Testis (tissue), 3 donors: Measurements from ENCODE around the gene PTCD2. TPM values are rescaled to one million over a fixed set of nuclear protein-coding genes. Genes with fewer than 3 reads are reported as not detected.
"Not testable (repeated sequence)": the region's sequence is repeated elsewhere in the genome, so short reads cannot be mapped to it uniquely, and the experiment has no call there.

ENCODE experiments used
- DNase-seq: peaks from one replicate; pipeline ENCODE4 v3.0.0-alpha.2; 2019
- H3K27ac ChIP-seq, 2 donors: fragments of 200-600 bp; sonication (generic); one replicate each; pipeline ENCODE4 v1.5.1; 2019
- H3K27me3 ChIP-seq: fragments of 200-600 bp; sonication (generic); one replicate; pipeline ENCODE4 v1.5.1; 2019
- H3K36me3 ChIP-seq: fragments of 200-600 bp; sonication (generic); one replicate; pipeline ENCODE4 v1.5.1; 2017; ENCODE audit warnings: low read depth; ENCODE audit errors: missing control alignments
- H3K4me1 ChIP-seq: fragments of 200-600 bp; sonication (generic); one replicate; pipeline ENCODE4 v1.5.1; 2019
- H3K4me3 ChIP-seq, 2 donors: fragments of 200-600 bp; sonication (generic); one replicate each; pipeline ENCODE4 v1.5.1; 2017 to 2019
- H3K9me3 ChIP-seq: fragments of 200-600 bp; sonication (generic); one replicate; pipeline ENCODE4 v1.5.1; 2017
- POLR2A ChIP-seq: fragments of 450-650 bp; IDR thresholded peaks from one replicate; pipeline ENCODE4 v1.6.1; 2017; ENCODE audit warnings: antibody characterized with exemption, mild to moderate bottlenecking, moderate library complexity
- WGBS, 2 donors: methylation state at CpG; one replicate each; pipeline ENCODE4 v1.1.5; 2018; 5-methylcytosine and 5-hydroxymethylcytosine counted together
- intact Hi-C: fragments of 100-400 bp; cut with DNase I; formaldehyde crosslinking; loops from one replicate; pipeline ENCODE4 v1.15.1; 2023; ENCODE audit warnings: low total_unique reads
- polyA plus RNA-seq: library from polyadenylated mRNA; stranded (reverse); fragments of 350-450 nt; fragmentation: Illumina TruSeq; extraction: RNeasy Lipid Tissue Mini Kit (QIAGEN cat#74804); gene quantifications from one replicate; pipeline ENCODE4 v1.2.3, GENCODE V29; 2014; ENCODE audit warnings: low read depth, low replicate concordance; ENCODE audit not compliant: insufficient read depth
- total RNA-seq, 2 donors: library from RNA; depleted of rRNA; stranded (reverse); fragments of >200 nt; gene quantifications; one replicate each; pipeline ENCODE4 v1.2.3, GENCODE V29; 2016
- TF ChIP-seq, protein P1 (sequence below), 3 experiments: fragments of 450-650 bp in 2 of 3; fragments of 200-600 bp in 1 of 3; sonication (generic) in 1 of 3; IDR thresholded peaks; one replicate each; pipeline ENCODE4 v1.5.1; 2016 to 2019; ENCODE audit warnings: antibody characterized with exemption in 3 of 3, mild to moderate bottlenecking in 2 of 3, moderate library complexity in 1 of 3

The PTCD2 gene
- total and polyA plus RNA-seq, 3 donors from 2014 or later, result 4.9 to 9.0 (median 8.2) TPM

DNA sequence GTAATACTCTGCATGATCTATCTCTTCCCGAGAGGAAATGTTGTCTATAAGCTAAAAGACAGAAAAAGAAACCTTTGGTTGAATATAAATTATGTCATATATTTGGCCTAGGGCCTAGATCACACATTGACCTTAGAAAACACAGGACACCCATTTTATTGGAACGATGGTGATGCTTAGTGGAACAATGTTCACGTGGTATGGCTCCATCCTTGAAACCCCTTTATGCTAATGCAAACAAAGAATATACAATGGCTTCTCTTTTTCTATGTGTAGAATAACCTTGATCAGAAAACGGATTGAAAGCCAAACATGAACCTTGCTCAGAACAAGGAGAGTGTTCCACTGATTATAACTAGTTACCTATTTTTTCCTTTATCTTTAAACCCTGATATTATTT is 24.6 kb upstream of the PTCD2 start:
- Histone ChIP-seq H3K4me3 (no peak overlapping the region), H3K27ac (no peak overlapping the region), H3K4me1 (no peaks in the 10 kb centered on the region), H3K9me3 (no peaks in the 10 kb centered on the region), H3K36me3 (no peaks in the 10 kb centered on the region), H3K27me3 (no peaks in the 10 kb centered on the region)
- DNase-seq, result no peak
- TF ChIP-seq, protein P1, sequence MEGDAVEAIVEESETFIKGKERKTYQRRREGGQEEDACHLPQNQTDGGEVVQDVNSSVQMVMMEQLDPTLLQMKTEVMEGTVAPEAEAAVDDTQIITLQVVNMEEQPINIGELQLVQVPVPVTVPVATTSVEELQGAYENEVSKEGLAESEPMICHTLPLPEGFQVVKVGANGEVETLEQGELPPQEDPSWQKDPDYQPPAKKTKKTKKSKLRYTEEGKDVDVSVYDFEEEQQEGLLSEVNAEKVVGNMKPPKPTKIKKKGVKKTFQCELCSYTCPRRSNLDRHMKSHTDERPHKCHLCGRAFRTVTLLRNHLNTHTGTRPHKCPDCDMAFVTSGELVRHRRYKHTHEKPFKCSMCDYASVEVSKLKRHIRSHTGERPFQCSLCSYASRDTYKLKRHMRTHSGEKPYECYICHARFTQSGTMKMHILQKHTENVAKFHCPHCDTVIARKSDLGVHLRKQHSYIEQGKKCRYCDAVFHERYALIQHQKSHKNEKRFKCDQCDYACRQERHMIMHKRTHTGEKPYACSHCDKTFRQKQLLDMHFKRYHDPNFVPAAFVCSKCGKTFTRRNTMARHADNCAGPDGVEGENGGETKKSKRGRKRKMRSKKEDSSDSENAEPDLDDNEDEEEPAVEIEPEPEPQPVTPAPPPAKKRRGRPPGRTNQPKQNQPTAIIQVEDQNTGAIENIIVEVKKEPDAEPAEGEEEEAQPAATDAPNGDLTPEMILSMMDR (IDR thresholded peaks at IDR 0.05), result no peak
- no peak for TF ChIP-seq POLR2A
- WGBS, 2 donors, result 88 to 89% methylated on average over 4 of the region's 4 CpGs
- intact Hi-C loops, result no loop called here

DNA sequence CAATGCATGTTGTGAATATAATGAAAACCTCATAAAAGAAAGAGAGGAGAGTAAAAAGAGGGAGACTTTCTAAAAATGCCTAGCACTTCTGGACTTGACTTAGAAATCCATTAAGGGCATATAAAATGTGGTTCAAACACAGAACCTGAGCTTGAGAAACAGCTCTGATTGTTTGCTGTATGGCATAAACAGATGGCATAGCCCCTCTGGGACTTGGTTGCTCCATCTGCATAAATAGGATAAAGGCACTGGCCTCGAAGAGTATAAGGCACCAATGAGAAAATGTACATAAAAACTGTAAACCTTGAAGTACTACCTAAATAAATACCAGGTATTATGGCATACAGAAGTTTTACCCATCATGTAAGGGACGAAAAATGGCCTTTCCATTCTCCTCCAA is 23.9 kb upstream of the PTCD2 start:
- Histone ChIP-seq H3K27ac (no peak overlapping the region), H3K4me1 (no peaks in the 10 kb centered on the region), H3K36me3 (no peaks in the 10 kb centered on the region), H3K4me3 (no peak overlapping the region), H3K27me3 (no peaks in the 10 kb centered on the region), H3K9me3 (no peaks in the 10 kb centered on the region)
- DNase-seq, result no peak
- TF ChIP-seq, protein P1 (IDR thresholded peaks at IDR 0.05), result no peak
- TF ChIP-seq POLR2A, result no peak
- WGBS, 2 donors, result 97 to 100% methylated on average over 2 of the region's 2 CpGs
- intact Hi-C loops, result no loop called here

DNA sequence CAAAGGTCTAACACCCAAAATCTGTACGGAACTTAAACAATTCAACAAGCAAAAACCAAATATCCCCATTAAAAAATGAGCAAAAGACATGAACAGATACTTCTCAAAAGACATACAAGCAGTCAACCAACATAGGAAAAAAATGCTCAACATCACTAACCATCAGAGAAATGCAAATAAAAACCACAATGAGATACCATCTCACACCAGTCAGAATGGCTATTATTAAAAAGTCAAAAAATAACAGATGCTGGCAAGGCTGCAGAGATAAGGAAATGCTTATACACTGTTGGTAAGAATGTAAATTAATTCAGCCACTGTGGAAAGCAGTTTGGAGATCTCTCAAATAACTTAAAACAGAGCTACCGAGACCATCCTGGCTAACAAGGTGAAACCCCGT is 22.0 kb upstream of the PTCD2 start:
- WGBS, 2 donors, result 87 to 96% methylated on average over 3 of the region's 3 CpGs
- H3K9me3 ChIP-seq, H3K36me3 ChIP-seq, H3K4me1 ChIP-seq, intact Hi-C loops, H3K4me3 ChIP-seq, DNase-seq, H3K27me3 ChIP-seq, H3K27ac ChIP-seq: not testable (repeated sequence)

DNA sequence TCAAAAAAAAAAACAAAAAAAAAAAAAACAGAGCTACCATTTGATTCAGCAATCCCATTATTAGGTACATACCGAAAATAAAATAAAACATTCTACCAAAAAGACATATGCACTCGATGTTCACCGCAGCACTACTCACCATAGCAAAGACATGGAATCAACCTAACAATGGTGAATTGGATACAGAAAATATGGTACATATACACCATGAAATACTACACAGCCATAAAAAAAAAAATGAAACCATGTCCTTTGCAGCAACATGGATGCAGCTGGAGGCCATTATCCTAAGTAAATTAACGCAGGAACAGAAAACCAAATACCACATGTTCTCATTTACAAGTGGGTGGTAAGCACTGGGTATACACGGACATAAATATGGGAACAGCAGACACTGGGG is 21.5 kb upstream of the PTCD2 start:
- H3K4me3 ChIP-seq, result no peak overlapping the region
- TF ChIP-seq, protein P1 (IDR thresholded peaks at IDR 0.05), result no peak
- no peak for TF ChIP-seq POLR2A
- DNase-seq, result no peak
- no peaks in the 10 kb centered on the region for H3K4me1 ChIP-seq
- no peak overlapping the region for H3K27ac ChIP-seq
- no peaks in the 10 kb centered on the region for H3K9me3 ChIP-seq
- H3K36me3 ChIP-seq, result no peaks in the 10 kb centered on the region
- no peaks in the 10 kb centered on the region for H3K27me3 ChIP-seq
- intact Hi-C loops, result no loop called here
- 94% methylated on average over 5 of the region's 5 CpGs for WGBS, 2 donors

DNA sequence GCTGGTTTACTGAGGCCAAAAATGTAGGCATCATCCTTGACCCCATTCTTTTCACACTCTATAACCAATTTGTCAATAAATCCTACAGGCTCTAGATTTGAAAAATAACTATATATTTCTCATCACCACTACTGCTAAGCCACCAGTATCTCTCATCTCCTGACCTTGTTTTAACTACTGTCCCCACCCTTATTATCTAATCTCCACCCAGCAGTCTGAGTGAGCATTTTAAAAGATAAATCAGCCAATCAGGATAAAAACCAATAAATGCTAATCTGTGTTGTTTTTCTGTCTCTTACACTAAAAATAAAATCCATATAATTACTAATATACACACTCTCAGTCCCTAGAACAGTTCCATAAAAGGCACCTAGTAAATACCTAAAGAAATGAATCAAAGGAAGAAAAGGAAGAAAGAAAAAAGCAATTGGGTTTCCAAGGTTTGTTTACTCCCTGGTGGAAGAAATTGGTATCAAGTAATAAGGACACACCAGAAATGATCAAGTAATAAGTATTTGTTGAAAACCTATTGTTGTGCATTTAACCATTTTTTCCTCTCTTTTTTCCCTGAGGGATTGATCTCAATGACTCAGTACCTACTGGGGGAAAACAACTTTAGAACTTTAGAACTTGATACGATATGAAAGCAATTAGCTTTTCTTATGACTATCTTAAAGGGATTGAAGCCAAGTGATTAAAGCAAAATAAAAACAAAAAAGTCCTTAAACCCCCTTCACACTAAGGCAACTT is 19.4 kb upstream of the PTCD2 start:
- DNase-seq, result no peak
- H3K36me3 ChIP-seq, result no peaks in the 10 kb centered on the region
- intact Hi-C loops, result no loop called here
- H3K27me3 ChIP-seq, result no peaks in the 10 kb centered on the region
- no peak overlapping the region for H3K27ac ChIP-seq
- no peak for TF ChIP-seq POLR2A
- TF ChIP-seq, protein P1 (IDR thresholded peaks at IDR 0.05), result no peak
- H3K4me1 ChIP-seq, result no peaks in the 10 kb centered on the region
- no peak overlapping the region for H3K4me3 ChIP-seq
- WGBS, 2 donors, result 54 to 55% methylated on average over 1 of the region's 1 CpG
- H3K9me3 ChIP-seq, result no peaks in the 10 kb centered on the region
